Liver (tissue), 9 donors: ENCODE data around the gene SELENBP1. TPM values are rescaled to one million over a fixed set of nuclear protein-coding genes. Genes with fewer than 3 reads are reported as not detected.

Source experiments
- DNase-seq: peaks from one replicate; pipeline ENCODE4 v3.0.0-alpha.2; 2017; ENCODE audit warnings: low spot score
- H3K27ac ChIP-seq, 2 donors: one replicate each; pipeline ENCODE4 v1.7.0; 2013; ENCODE audit warnings: inconsistent platforms in 2 of 2, low read length in 2 of 2, control low read depth in 1 of 2, low read depth in 1 of 2, mild to moderate bottlenecking in 1 of 2
- H3K27me3 ChIP-seq, 4 donors: one replicate each; pipeline versions ENCODE4 v1.6.1 to v1.7.0; 2013; ENCODE audit warnings: low read length in 3 of 4, inconsistent platforms in 1 of 4, mild to moderate bottlenecking in 1 of 4, moderate library complexity in 1 of 4; ENCODE audit not compliant: control insufficient read depth in 4 of 4, insufficient read depth in 4 of 4
- H3K36me3 ChIP-seq, 4 donors: one replicate each; pipeline versions ENCODE4 v1.6.1 to v1.7.0; 2013; ENCODE audit warnings: low read length in 3 of 4, mild to moderate bottlenecking in 3 of 4, low read depth in 1 of 4, moderate library complexity in 1 of 4; ENCODE audit not compliant: control insufficient read depth in 4 of 4, insufficient read depth in 3 of 4
- H3K4me1 ChIP-seq, 4 donors: one replicate each; pipeline versions ENCODE4 v1.6.1 to v1.7.0; 2013; ENCODE audit warnings: low read length in 3 of 4, mild to moderate bottlenecking in 3 of 4, moderate library complexity in 1 of 4; ENCODE audit not compliant: control insufficient read depth in 4 of 4, insufficient read depth in 4 of 4
- H3K4me3 ChIP-seq, 3 donors: one replicate each; pipeline versions ENCODE4 v1.6.1 to v1.7.0; 2013; ENCODE audit warnings: low read length in 3 of 3, control low read depth in 1 of 3, low read depth in 1 of 3, mild to moderate bottlenecking in 1 of 3
- H3K9ac ChIP-seq, 2 donors: one replicate each; pipeline ENCODE4 v1.7.0; 2013; ENCODE audit warnings: low read length in 2 of 2, mild to moderate bottlenecking in 2 of 2, moderate library complexity in 2 of 2, control low read depth in 1 of 2, low read depth in 1 of 2
- H3K9me3 ChIP-seq, 4 donors: one replicate each; pipeline versions ENCODE4 v1.6.1 to v1.7.0; 2013; ENCODE audit warnings: low read length in 3 of 4; ENCODE audit not compliant: control insufficient read depth in 4 of 4
- CTCF ChIP-seq: fragments of 150-350 bp; IDR thresholded peaks from 2 replicates; pipeline ENCODE4 v1.5.1; 2017; ENCODE audit warnings: improper control_type of control experiment, low read depth, low read length; ENCODE audit not compliant: missing input control
- EGR1 ChIP-seq, 2 donors: IDR thresholded peaks; 2 replicates each; pipeline ENCODE4 v1.6.1; 2016 to 2018; ENCODE audit warnings: antibody characterized with exemption in 2 of 2, low read depth in 2 of 2
- FOXA1 ChIP-seq: IDR thresholded peaks from 2 replicates; pipeline ENCODE4 v1.6.1; 2016; ENCODE audit warnings: antibody characterized with exemption
- FOXA2 ChIP-seq: IDR thresholded peaks from 2 replicates; pipeline ENCODE4 v1.6.1; 2016; ENCODE audit warnings: antibody characterized with exemption
- GABPA ChIP-seq, 2 donors: IDR thresholded peaks in 1 of 2; conservative IDR thresholded peaks in 1 of 2; 2 replicates each; pipeline ENCODE4 v1.6.1; 2016; ENCODE audit warnings: antibody characterized with exemption in 2 of 2, mild to moderate bottlenecking in 1 of 2, moderate library complexity in 1 of 2
- HNF4A ChIP-seq, 2 donors: conservative IDR thresholded peaks; 2 replicates each; pipeline ENCODE4 v1.6.1; 2016; ENCODE audit warnings: antibody characterized with exemption in 2 of 2, mild to moderate bottlenecking in 2 of 2
- HNF4G ChIP-seq: IDR thresholded peaks from 2 replicates; pipeline ENCODE4 v1.6.1; 2016; ENCODE audit warnings: antibody characterized with exemption
- JUND ChIP-seq, 2 donors: IDR thresholded peaks; 2 replicates each; pipeline ENCODE4 v1.6.1; 2016; ENCODE audit warnings: antibody characterized with exemption in 2 of 2
- MAX ChIP-seq: IDR thresholded peaks from 2 replicates; pipeline ENCODE4 v1.6.1; 2016; ENCODE audit warnings: antibody characterized with exemption
- NR2F2 ChIP-seq: IDR thresholded peaks from 2 replicates; pipeline ENCODE4 v1.6.1; 2016; ENCODE audit warnings: antibody characterized with exemption
- RAD21 ChIP-seq, 2 donors: IDR thresholded peaks; 2 replicates each; pipeline ENCODE4 v1.6.1; 2016; ENCODE audit warnings: antibody characterized with exemption in 2 of 2, mild to moderate bottlenecking in 2 of 2
- REST ChIP-seq: IDR thresholded peaks from 2 replicates; pipeline ENCODE4 v1.6.1; 2016; ENCODE audit warnings: antibody characterized with exemption, mild to moderate bottlenecking
- RXRA ChIP-seq, 2 donors: IDR thresholded peaks; 2 replicates each; pipeline ENCODE4 v1.6.1; 2017 to 2018; ENCODE audit warnings: antibody characterized with exemption in 2 of 2, mild to moderate bottlenecking in 1 of 2
- SP1 ChIP-seq: IDR thresholded peaks from 2 replicates; pipeline ENCODE4 v1.6.1; 2018; ENCODE audit warnings: antibody characterized with exemption, mild to moderate bottlenecking
- TAF1 ChIP-seq: conservative IDR thresholded peaks from 2 replicates; pipeline ENCODE4 v1.6.1; 2016; ENCODE audit warnings: antibody characterized with exemption, mild to moderate bottlenecking
- YY1 ChIP-seq: IDR thresholded peaks from 2 replicates; pipeline ENCODE4 v1.6.1; 2016; ENCODE audit warnings: antibody characterized with exemption, mild to moderate bottlenecking
- WGBS: extraction: QIAGEN DNeasy Blood & Tissue Kit; methylation state at CpG from one replicate; pipeline ENCODE4 v1.1.7; 2013; 5-methylcytosine and 5-hydroxymethylcytosine counted together
- polyA plus RNA-seq, 2 donors: library from polyadenylated mRNA; stranded (reverse) in 1 of 2; unstranded in 1 of 2; fragments of 200-250 nt in 1 of 2; fragments of >200 nt in 1 of 2; fragmentation: Nextera tagmentation in 1 of 2; extraction: Ambion mirVana in 1 of 2; gene quantifications; one replicate each; pipeline versions ENCODE4 v1.2.1 to v1.2.3, GENCODE V29; 2013 to 2015
- total RNA-seq, 2 donors: library from RNA; depleted of rRNA; stranded (reverse); fragments of >200 nt; gene quantifications; one replicate each; pipeline ENCODE4 v1.2.3, GENCODE V29; 2014
- donor health status: healthy.
- donor health status: healthy.
- donor health status: healthy.
- donor health status: healthy.
- donor health status: healthy.

SELENBP1 gene
- total and polyA plus RNA-seq, 4 donors, result 141 to 387 (median 181) TPM

- H3K4me3 ChIP-seq, result no peak overlapping the region
- DNase-seq, result no peak
- WGBS, result 92% methylated on average over 2 of the region's 2 CpGs
- H3K9ac ChIP-seq, result no peak overlapping the region
- TF ChIP-seq MAX (no peak), SP1 (no peak), REST (no peak), RXRA (IDR thresholded peaks at IDR 0.05) (no peak), FOXA2 (no peak), NR2F2 (no peak), FOXA1 (no peak), CTCF (no peak), GABPA (IDR thresholded peaks at IDR 0.05 in 1 of 2, conservative IDR thresholded peaks at IDR 0.05 in 1 of 2) (no peak), EGR1 (IDR thresholded peaks at IDR 0.05; ENCODE audit: low read depth in 2 of 2) (no peak), RAD21 (IDR thresholded peaks at IDR 0.05) (no peak), JUND (IDR thresholded peaks at IDR 0.05) (no peak), YY1 (no peak), TAF1 (no peak), HNF4G (no peak)
- no peaks in the 10 kb centered on the region for H3K9me3 ChIP-seq
- peaks cover 0 to 2% (median 2%) of the 10 kb centered on the region in 4 donors for H3K4me1 ChIP-seq
- H3K36me3 ChIP-seq, result no peaks in the 10 kb centered on the region
- H3K27me3 ChIP-seq, result no peaks in the 10 kb centered on the region
- no peak overlapping the region for H3K27ac ChIP-seq
Observed at GRCh38 chr1:151386002-151386401, 13.5 kb upstream of the SELENBP1 start.

GRCh38 chr1:151384584-151384983, 12.1 kb upstream of the SELENBP1 start:
- Histone ChIP-seq H3K4me3 (no peak overlapping the region), H3K4me1 (no peaks in the 10 kb centered on the region), H3K36me3 (no peaks in the 10 kb centered on the region), H3K27me3 (no peaks in the 10 kb centered on the region), H3K9ac (no peak overlapping the region), H3K9me3 (no peaks in the 10 kb centered on the region), H3K27ac (no peak overlapping the region)
- TF ChIP-seq RXRA (IDR thresholded peaks at IDR 0.05) (no peak), REST (no peak), RAD21 (IDR thresholded peaks at IDR 0.05) (no peak), SP1 (no peak), HNF4G (no peak), CTCF (no peak), FOXA2 (no peak), HNF4A (conservative IDR thresholded peaks at IDR 0.05) (no peak), YY1 (no peak)
- DNase-seq, result no peak
- 85% methylated on average over 3 of the region's 3 CpGs for WGBS
